ENCODE measurements around the gene NEDD8. TPM values are rescaled to one million over a fixed set of nuclear protein-coding genes. Genes with fewer than 3 reads are reported as not detected.
"Not testable (repeated sequence)": the region's sequence is repeated elsewhere in the genome, so short reads cannot be mapped to it uniquely, and the experiment has no call there.

The NEDD8 gene
- total and polyA plus RNA-seq, 5 donors: 167 to 302 (median 184) TPM

DNA sequence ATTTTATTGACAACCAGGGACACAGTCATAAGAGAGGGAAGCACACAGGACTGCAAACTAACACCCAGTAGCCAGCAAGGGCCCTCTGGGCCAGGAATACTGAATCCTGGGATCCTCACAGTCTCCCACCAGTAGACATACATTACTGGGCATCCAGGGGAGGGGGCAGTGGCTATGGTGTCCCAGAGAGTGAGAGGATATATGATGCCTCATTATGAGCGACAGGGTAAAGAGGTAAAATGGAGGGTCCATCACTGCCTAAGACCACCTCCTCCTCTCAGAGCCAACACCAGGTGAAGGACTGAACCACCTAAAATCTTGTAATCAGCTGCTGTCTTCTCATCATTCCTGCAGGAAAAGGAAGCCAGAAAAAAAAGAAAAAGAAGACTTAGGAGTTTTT is 15.3 kb downstream of the NEDD8 start:
- H3K9me3 ChIP-seq (ENCODE audit: control insufficient read depth, low read length); H3K27ac ChIP-seq (ENCODE audit: low read length); H3K27me3 ChIP-seq (ENCODE audit: control insufficient read depth, insufficient read depth); intact Hi-C loops (cut with DNase I); DNase-seq; ATAC-seq; H3K4me1 ChIP-seq (ENCODE audit: control insufficient read depth, insufficient read depth, low read length); H3K4me3 ChIP-seq (ENCODE audit: low read length): not testable (repeated sequence)
- 98% methylated on average over 1 of the region's 1 CpG for WGBS

DNA sequence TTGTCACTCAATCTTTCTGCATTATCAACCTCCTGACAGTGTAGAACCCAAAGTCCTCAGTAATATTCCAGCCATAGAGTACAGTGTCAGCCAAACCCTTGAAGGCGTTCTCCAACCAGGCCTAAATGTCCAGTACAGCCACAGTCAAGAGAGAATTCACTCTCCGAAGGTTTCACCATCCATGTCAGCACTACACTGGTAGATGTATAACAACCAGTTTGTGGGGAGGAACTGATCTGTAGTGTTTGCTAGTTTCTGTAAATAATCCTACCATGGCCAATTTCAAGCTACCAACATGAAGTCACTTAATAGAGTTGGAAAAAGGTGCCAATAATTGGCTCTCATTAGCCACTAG is 15.8 kb downstream of the NEDD8 start:
- H3K4me1 ChIP-seq (ENCODE audit: control insufficient read depth, insufficient read depth, low read length): peaks cover 2% of the 10 kb centered on the region
- ATAC-seq: no peak
- intact Hi-C loops (cut with DNase I): no loop called here
- H3K4me3 ChIP-seq (ENCODE audit: low read length): no peak overlapping the region
- no peaks in the 10 kb centered on the region for H3K9me3 ChIP-seq (ENCODE audit: control insufficient read depth, low read length)
- WGBS: 87% methylated on average over 2 of the region's 2 CpGs
- H3K27ac ChIP-seq (ENCODE audit: low read length): peak overlapping the region; percentile 35
- no peak for DNase-seq
- no peaks in the 10 kb centered on the region for H3K27me3 ChIP-seq (ENCODE audit: control insufficient read depth, insufficient read depth)

DNA sequence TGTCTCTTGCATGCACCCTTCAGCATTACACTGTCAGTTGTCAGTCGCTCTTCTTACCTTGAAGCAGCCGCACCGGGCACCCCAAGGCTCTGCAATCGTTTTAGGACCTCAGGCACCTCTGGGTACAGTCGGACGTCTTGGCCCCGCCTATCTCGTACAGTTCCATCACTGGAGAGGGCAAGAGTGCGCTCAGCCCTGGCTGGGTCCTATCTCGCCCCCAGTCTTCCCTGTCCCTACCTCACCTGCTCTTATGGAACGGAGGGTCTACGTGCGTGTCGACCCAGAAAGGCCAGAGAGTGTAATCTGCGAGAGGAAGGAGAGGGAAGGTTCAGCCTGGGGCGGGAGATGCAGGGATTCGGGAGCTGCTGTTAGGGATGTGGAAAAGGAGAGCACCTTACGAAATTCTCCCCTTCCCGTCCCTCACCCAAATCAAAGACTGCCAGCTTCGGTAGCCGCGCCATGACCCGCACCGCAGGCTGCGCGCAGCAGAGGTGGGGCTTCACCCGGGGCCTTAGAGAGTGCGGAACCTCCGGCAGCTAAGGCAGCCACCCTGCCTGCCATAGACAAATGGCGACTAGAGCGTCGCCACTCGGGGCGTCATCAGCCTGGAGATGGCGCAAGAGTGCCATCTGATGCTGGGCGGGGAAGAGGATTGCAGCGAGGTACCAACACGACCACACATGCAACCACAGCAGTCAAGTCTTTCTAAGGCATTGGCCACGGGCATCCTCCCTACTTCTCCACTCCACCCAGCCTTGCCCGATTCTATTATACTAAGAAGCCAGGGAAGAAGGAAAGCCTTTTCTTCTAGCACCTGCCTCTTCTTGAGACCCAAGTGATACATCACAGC is 16.4 kb downstream of the NEDD8 start, which contains the start of gene MDP1:
Gene MDP1 (minus strand): TSS at position 572 of the 850 bp plus-strand sequence. CDS start 111 bp downstream, at position 461.
- Histone ChIP-seq H3K4me3 (ENCODE audit: low read length) (peak within 1 kb of the TSS; percentile 86), H3K9me3 (ENCODE audit: control insufficient read depth, low read length) (no peaks in the 10 kb centered on the region), H3K27ac (ENCODE audit: low read length) (peak within 1 kb of the TSS; percentile 95), H3K4me1 (ENCODE audit: control insufficient read depth, insufficient read depth, low read length) (peaks cover 2% of the 10 kb centered on the region), H3K27me3 (ENCODE audit: control insufficient read depth, insufficient read depth) (no peaks in the 10 kb centered on the region)
- under 1% methylated on average over 40 of the region's 40 CpGs for WGBS
- intact Hi-C loops (cut with DNase I): no loop called here
- DNase-seq (peak; percentile 87 to 95 (median 94)), ATAC-seq (peak; percentile 80 to 84)

DNA sequence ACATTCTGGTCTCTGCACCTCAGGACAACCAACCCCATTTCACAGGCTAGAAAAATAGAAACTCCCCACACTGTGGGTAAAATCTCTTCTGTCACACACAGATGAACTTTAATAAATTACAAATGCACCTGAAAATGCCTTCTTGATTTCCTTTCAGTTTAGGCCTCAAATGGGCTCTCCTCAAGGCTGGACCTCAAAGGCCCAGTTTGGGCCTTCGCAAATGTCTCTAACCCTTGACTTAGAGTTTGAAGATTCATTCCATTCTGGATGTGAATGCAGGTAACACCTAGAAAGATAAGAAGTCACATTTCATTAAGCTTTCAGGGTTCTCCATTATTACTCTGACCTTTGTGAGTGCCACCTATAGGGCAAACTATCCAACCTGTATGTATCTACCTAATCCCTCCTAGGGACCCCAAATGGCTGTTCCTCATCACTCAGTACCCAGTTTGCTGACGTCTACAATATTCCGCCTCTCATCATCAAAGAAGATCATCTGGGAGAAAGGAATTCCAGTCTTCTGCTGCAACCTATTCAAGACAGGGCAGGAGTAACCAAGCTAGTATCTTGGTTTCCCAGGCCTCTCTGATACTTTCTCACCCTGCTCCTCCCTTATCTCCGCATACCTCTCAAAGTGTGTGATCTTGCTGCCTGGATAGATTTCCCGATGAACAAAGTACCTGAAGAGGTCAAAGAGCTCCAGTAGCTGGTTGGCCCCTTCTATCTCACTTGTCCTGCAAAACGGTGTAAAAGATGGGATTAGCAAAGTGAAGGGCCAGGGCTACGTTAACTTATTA is 18.1 kb downstream of the NEDD8 start:
- no peaks in the 10 kb centered on the region for H3K9me3 ChIP-seq (ENCODE audit: control insufficient read depth, low read length)
- ATAC-seq (no peak), DNase-seq (no peak)
- H3K27me3 ChIP-seq (ENCODE audit: control insufficient read depth, insufficient read depth): no peaks in the 10 kb centered on the region
- intact Hi-C loops (cut with DNase I): no loop called here
- H3K4me3 ChIP-seq (ENCODE audit: low read length): peak overlapping the region; percentile 23
- peaks cover 2% of the 10 kb centered on the region for H3K4me1 ChIP-seq (ENCODE audit: control insufficient read depth, insufficient read depth, low read length)
- 85% methylated on average over 7 of the region's 7 CpGs for WGBS
- peak overlapping the region; percentile 92 for H3K27ac ChIP-seq (ENCODE audit: low read length)

DNA sequence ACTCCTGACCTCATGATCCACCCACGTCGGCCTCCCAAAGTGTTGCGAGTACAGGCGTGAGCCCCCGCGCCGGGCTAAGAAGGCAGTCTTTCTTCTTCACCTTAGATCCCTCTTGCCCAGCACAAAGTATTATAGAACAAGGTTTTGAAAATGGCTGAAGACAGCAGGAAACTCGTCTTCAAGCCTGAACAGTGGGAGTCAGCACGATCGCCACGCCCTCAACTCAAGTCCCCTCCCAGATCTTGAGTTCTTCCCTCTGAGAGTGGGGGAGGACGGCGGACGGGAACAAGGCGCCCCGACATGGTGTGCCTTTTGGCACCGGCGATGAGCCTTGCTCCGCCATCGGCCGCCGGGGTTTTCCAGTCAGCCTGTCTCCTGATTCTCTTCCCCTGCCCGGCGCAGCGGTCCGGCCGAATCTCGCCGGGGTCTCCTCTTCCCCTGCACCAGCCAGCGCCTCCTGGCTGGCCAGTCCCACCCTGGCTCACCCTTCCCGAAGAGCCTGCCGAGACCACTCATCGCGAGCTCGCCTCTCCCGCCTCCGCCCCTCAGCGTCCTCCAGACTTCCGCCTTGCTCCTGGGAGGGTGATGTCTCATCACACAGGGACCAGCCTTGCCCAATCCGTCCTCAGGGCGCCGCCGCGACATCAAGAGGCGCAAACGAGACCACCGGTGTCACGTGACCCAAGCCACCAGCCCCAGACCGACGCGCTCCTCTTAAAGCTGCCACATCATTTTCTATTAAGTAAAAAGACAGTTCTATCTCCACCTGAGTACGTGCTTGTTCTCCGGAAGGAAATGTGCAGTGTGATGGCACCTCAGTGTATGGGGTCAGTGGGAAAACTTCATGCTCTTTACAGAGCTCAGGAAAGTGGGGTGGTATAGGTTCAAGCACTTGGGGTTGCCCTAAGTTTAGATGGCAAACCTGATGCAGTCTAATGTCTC is 19.0 kb downstream of the NEDD8 start, which contains the start of gene CHMP4A:
Gene CHMP4A (minus strand): TSS at position 565 of the 942 bp plus-strand sequence. CDS start 49 bp downstream, at position 516.
- Histone ChIP-seq H3K4me3 (ENCODE audit: low read length) (peak within 1 kb of the TSS; percentile 61), H3K27ac (ENCODE audit: low read length) (peak within 1 kb of the TSS; percentile 99), H3K27me3 (ENCODE audit: control insufficient read depth, insufficient read depth) (no peaks in the 10 kb centered on the region), H3K9me3 (ENCODE audit: control insufficient read depth, low read length) (no peaks in the 10 kb centered on the region), H3K4me1 (ENCODE audit: control insufficient read depth, insufficient read depth, low read length) (peaks cover 2% of the 10 kb centered on the region)
- DNase-seq: peak; percentile 98 to 99 (median 99)
- WGBS: under 1% methylated on average over 53 of the region's 53 CpGs
- intact Hi-C loops (cut with DNase I): no loop called here
- ATAC-seq: peak; percentile 95

DNA sequence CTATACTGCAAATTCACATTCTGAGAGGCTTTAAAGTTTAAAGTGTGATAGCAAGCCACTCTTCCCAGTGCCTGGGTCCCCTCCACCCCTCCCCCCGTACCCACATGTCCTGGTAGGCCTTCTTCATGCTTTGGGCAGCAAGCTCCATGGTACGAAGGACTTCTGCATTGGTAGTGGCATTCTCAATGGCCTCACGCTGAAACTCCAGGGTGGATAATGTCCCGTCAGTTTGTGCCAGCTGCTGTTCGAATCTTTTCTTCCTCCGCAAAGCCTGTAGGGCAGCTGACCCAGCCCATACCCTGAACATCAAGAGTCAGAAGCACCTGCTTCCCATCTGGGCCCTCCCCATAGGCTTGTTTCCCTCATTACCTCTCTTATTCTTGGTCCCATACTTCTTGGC is 20.9 kb downstream of the NEDD8 start:
- ATAC-seq (no peak), DNase-seq (no peak)
- H3K27ac ChIP-seq (ENCODE audit: low read length): no peak overlapping the region
- WGBS: 91% methylated on average over 6 of the region's 6 CpGs
- H3K4me3 ChIP-seq (ENCODE audit: low read length): no peak overlapping the region
- H3K9me3 ChIP-seq (ENCODE audit: control insufficient read depth, low read length): no peaks in the 10 kb centered on the region
- intact Hi-C loops (cut with DNase I): no loop called here
- peaks cover 2% of the 10 kb centered on the region for H3K4me1 ChIP-seq (ENCODE audit: control insufficient read depth, insufficient read depth, low read length)
- H3K27me3 ChIP-seq (ENCODE audit: control insufficient read depth, insufficient read depth): no peaks in the 10 kb centered on the region

DNA sequence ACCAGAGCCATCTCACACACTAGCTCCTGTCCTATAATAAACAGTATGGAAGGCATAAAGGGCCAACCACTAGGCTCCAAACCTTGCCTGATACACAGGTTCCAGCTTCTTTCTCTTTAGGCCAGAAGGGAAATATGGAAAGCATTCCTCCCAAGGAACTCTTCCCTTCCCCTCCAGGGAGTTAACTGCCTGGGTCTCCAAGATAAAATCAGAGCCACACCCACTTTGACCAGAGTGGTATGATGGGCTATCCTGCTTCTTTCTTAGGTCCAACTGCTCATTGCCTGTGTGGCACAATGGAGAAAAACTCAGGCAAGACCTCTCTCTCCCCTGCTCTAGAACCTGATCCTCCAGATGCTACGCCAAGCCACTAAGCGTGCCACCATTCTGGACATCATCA is 24.5 kb downstream of the NEDD8 start:
- intact Hi-C loops (cut with DNase I): no loop called here
- Histone ChIP-seq H3K4me1 (ENCODE audit: control insufficient read depth, insufficient read depth, low read length) (no peaks in the 10 kb centered on the region), H3K4me3 (ENCODE audit: low read length) (no peak overlapping the region), H3K27ac (ENCODE audit: low read length) (no peak overlapping the region), H3K9me3 (ENCODE audit: control insufficient read depth, low read length) (no peaks in the 10 kb centered on the region), H3K27me3 (ENCODE audit: control insufficient read depth, insufficient read depth) (no peaks in the 10 kb centered on the region)
- no peak for DNase-seq
- WGBS: 99% methylated on average over 2 of the region's 2 CpGs
- ATAC-seq: no peak

DNA sequence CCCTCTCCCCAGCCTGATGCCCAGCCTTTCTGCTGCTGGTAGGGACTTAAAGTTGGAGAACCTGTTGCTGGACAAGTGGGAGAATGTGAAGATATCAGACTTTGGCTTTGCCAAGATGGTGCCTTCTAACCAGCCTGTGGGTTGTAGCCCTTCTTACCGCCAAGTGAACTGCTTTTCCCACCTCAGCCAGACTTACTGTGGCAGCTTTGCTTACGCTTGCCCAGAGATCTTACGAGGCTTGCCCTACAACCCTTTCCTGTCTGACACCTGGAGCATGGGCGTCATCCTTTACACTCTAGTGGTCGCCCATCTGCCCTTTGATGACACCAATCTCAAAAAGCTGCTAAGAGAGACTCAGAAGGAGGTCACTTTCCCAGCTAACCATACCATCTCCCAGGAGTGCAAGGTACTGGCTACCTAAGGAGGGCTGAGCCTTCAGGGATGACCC is 25.0 kb downstream of the NEDD8 start:
- Histone ChIP-seq H3K4me1 (ENCODE audit: control insufficient read depth, insufficient read depth, low read length) (no peaks in the 10 kb centered on the region), H3K27me3 (ENCODE audit: control insufficient read depth, insufficient read depth) (no peaks in the 10 kb centered on the region), H3K9me3 (ENCODE audit: control insufficient read depth, low read length) (no peaks in the 10 kb centered on the region), H3K27ac (ENCODE audit: low read length) (no peak overlapping the region), H3K4me3 (ENCODE audit: low read length) (no peak overlapping the region)
- no peak for ATAC-seq
- WGBS: 94% methylated on average over 5 of the region's 5 CpGs
- intact Hi-C loops (cut with DNase I): no loop called here
- DNase-seq: no peak

DNA sequence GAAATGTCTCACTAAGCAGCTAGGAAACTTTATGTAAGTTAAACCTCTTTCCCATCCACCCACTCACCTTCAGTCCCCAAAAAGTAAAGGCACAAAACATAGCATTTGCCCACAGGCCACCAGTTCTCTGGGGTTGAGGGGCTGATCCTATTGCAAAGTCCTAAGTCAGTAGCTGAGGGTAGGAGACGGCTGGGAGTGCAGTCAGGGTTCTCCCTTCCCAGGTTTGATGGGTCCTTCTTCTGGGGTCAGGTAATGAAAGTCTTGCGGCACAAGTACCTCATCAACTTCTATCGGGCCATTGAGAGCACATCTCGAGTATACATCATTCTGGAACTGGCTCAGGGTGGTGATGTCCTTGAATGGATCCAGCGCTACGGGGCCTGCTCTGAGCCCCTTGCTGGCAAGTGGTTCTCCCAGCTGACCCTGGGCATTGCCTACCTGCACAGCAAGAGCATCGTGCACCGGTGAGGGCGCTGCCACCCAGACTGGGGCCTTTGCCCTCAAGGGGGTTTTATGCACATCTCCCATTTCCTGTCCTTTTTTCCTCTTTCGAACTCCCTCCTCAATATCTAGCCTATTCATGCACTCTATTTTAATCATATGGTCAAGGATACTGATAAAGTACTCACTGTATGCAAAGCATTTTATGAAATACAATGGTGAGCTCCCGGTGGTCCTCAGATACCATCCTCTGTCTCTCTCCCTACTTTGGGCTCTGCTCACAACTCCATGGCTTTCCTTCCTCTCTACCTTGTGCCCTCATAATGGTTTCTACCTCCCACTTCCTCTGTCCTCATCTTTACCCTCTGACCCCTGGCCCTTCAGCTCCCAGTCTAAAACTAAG is 25.7 kb downstream of the NEDD8 start:
- H3K27ac ChIP-seq (ENCODE audit: low read length): no peak overlapping the region
- no peaks in the 10 kb centered on the region for H3K9me3 ChIP-seq (ENCODE audit: control insufficient read depth, low read length)
- H3K27me3 ChIP-seq (ENCODE audit: control insufficient read depth, insufficient read depth): no peaks in the 10 kb centered on the region
- DNase-seq (no peak), ATAC-seq (no peak)
- intact Hi-C loops (cut with DNase I): no loop called here
- H3K4me1 ChIP-seq (ENCODE audit: control insufficient read depth, insufficient read depth, low read length): no peaks in the 10 kb centered on the region
- H3K4me3 ChIP-seq (ENCODE audit: low read length): no peak overlapping the region
- WGBS: 95% methylated on average over 11 of the region's 11 CpGs

Measured in right cardiac atrium (tissue), 5 donors.